Endothelial cell of coronary artery (primary cell): Measurements from ENCODE around the gene CMC4. TPM values are rescaled to one million over a fixed set of nuclear protein-coding genes. Genes with fewer than 3 reads are reported as not detected.

Source experiments
- total RNA-seq: library from RNA; depleted of rRNA; stranded (reverse); fragments of >200 nt; gene quantifications from 2 replicates; pipeline ENCODE4 v1.2.3, GENCODE V29; 2014

The CMC4 gene, protein sequence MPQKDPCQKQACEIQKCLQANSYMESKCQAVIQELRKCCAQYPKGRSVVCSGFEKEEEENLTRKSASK
- 5.7 and 6.0 TPM in 2 replicates for total RNA-seq

GRCh38 chrX:155070975-155071693 is at the start of gene CMC4, which contains the start of the genes BRCC3 and MTCP1:
TSS of gene CMC4 (minus strand) at chrX:155071136. CDS start at chrX:155064023, 7,113 bp downstream.
TSS of gene BRCC3 (plus strand) at chrX:155071508. CDS start at chrX:155071528, 20 bp downstream.
TSS of gene MTCP1 (minus strand) at chrX:155071136. CDS start at chrX:155066010, 5,126 bp downstream.

GRCh38 chrX:155026727-155027508 is 44.0 kb downstream of the CMC4 start, which contains the start of gene FUNDC2:
TSS of gene FUNDC2 (plus strand) at chrX:155026844. CDS start at chrX:155026939, 95 bp downstream.

GRCh38 chrX:155022585-155022984 is 48.4 kb downstream of the CMC4 start, which contains the start of gene F8:
TSS of gene F8 (minus strand) at chrX:155022723. CDS start at chrX:155022552, 171 bp downstream.

Other genes with a start within 250 kb of the CMC4 start
- gene SMIM9, start 236.5 kb downstream of the CMC4 start, total RNA-seq, result not detected in 2 replicates
- gene F8A1, start 184.8 kb downstream of the CMC4 start, total RNA-seq, result 0.45 and 1.1 TPM in 2 replicates
- 0.56 and 0.81 TPM in 2 replicates for gene F8, start 48.4 kb downstream of the CMC4 start, total RNA-seq
- 32.6 and 41.5 TPM in 2 replicates for gene FUNDC2, start 44.3 kb downstream of the CMC4 start, total RNA-seq
- 11.9 and 14.9 TPM in 2 replicates for gene MTCP1, start within 50 bp of the CMC4 start, total RNA-seq
- gene BRCC3, start 372 bp upstream of the CMC4 start, total RNA-seq, result 15.7 and 17.6 TPM in 2 replicates
- 49.8 and 61.9 TPM in 2 replicates for gene VBP1, start 145.3 kb upstream of the CMC4 start, total RNA-seq
- under 0.01 and 0.09 TPM in 2 replicates for gene RAB39B, start 193.4 kb upstream of the CMC4 start, total RNA-seq